Measurements from ENCODE around the gene RUSF1.

- TF ChIP-seq GABPA (IDR thresholded peaks at IDR 0.05; ENCODE audit: low read depth) (no peak), REST (IDR thresholded peaks at IDR 0.05; ENCODE audit: low read depth, low read length) (no peak), CTCF (IDR thresholded peaks at IDR 0.05) (no peak), NFIC (IDR thresholded peaks at IDR 0.05; ENCODE audit: borderline replicate concordance) (no peak), FOXM1 (IDR thresholded peaks at IDR 0.05; ENCODE audit: low read depth) (no peak), EP300 (IDR thresholded peaks at IDR 0.05; ENCODE audit: borderline replicate concordance in 1 of 2, low read depth in 1 of 2, low read length in 1 of 2) (no peak)
Measured at GRCh38 chr16:31505483-31505882, 2.7 kb downstream of the RUSF1 start.
